NK-92 (cell line): ENCODE data around the gene HPSE2.

ENCODE experiments used
- DNase-seq: peaks from one replicate; lab custom pipeline; 2025; ENCODE audit not compliant: unreplicated experiment; lab: John Stamatoyannopoulos, UW

Gene HPSE2

DNA sequence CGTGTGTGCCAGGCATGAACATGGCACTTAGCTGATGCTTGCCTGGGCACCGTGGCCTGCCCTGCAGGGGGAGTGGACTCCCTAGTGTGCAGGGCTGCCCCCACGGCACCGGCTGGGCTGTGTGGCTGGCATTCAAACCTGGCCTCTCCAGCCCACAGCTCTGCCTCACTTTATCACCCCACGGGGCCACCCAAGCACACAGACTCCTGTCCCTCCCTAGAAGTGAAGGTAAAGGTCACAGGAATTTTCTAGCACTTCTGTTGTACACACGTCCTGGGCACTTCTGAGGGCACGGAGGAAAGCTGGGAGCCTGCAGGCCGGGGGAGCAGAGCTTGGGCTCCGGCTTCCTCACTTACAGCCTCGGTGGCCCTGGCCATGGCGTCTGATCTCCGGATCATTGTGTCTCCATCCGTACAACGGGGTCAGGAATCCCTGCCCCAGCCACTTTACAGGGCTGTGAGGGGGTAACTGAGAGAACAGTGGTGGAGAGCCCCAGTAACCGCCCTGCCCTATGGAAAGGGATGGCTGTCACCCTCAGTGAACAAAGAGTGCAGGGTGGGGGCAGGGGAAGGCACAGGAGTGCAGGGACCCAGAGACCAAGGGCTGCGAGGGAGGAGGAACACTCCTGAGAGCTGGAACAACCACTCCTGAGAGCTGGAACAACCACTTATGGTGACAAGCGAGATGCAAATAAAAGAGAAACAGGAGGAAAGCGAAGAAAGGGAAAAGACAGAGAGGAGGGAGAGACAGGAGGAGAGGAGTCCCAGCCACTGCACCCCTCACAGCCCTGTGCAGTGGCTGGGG lies 816.8 kb downstream of the HPSE2 start:
- DNase-seq, result no peak

DNA sequence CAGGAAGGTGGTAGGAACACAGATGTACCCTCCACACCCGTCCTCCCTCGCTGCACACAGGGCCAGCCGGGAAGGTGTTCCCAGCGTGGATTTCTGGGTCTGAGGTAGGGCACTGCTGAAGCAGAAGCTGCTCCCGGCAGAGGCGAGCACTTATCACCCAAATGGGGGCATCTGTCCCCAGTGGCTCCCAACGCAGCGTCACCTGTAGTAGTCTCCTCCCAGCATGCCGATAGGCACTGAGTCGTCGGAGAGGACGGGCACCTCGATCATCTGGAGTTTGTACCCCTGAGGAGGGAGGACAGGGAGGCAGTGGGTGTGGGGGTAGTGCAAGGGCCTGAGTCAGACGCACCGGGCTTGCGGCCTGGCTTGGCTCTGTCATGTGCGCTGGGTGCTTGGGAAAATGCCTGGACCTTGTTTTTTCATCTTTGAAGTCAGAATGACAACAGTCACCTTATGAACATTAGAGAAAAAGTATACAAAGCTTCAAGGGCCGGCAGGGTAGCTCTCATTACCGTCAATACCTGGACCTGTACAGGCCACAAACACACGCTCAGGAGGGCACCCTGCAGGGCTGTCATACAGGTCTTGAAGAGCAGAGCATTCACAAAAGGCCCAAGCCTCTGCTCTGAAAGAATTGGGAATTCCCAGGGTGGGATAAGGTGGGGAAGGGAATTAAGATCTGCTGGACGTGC lies 817.5 kb downstream of the HPSE2 start:
- no peak for DNase-seq

DNA sequence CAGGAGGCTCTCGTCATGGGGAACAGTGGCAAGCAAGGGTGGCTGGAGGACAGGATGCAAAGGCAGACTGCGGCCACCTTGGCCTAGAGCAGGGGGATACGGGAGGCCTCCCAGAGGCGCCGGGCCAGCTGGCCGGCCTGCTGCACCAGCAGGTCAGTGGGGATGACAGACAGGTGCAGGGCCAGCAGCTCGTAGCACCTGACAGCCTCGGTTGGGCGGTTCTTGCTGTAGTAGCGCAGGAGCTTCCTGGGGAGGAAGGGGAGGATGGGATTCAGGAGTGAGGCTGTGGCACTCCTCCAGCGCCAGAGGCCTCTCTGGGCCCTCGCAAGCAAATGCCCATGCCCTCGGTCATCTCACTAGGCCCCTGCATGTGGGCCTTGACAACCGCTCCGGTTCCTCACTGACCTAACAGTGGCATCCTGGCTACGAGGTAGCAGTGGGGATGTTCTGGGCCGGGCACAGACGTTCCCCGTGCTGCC lies 818.1 kb downstream of the HPSE2 start:
- DNase-seq, result no peak

DNA sequence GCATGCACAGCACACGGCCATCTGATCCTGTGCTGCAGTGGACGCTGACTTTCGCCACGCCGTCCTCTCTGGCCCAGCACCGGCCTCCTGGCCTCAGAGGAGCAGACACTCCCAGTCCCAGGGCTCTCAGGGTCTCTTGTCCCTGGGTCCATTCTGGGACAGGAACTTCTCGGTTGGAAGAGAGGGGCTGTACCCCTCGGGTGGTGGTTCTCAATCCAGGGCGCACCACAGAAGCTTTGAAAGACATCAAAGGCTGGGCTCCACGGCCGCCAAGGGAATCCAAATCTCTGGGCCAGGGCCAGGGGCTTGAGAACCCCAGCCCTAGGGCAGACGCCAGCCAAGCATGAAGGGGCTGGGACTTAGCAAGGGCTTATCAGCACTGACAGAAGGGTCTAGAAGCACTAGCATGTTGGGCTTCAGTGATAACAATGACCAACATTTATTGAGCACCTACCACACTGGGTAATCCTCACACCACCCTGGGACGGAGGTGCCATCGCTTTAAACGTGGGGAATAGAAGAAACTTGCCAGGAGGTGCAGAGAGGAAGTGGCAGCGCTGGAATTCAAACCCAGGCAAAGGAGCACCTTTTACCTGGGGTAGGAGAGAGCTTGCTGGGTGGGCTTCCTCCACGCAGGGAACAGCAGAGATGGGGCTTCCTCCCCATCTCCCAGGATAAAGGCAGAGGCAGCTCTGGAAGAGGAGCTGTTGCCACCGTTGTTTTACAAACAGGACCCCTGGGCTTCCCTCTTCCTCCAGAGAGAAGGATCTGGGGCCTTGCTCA lies 818.9 kb downstream of the HPSE2 start:
- DNase-seq, result no peak

DNA sequence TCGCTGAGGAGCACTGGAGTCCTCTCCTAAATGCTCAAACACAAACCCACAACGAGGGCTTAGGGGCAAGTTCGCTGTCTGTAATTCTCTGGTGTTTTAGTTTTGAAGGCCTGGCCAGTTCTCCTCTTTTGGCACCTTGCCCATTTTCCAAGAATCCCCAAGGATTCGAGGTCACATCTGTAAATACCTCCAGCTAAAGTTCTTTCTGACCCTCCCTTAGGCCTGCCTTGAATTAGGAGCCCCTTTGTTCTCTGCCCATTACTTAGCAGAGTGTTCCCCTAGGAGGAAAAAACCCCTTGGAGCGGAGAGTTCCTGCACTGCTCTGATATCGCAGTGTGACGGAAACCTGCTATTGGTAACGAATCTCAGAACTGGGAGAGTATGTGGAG lies 819.9 kb downstream of the HPSE2 start:
- no peak for DNase-seq

DNA sequence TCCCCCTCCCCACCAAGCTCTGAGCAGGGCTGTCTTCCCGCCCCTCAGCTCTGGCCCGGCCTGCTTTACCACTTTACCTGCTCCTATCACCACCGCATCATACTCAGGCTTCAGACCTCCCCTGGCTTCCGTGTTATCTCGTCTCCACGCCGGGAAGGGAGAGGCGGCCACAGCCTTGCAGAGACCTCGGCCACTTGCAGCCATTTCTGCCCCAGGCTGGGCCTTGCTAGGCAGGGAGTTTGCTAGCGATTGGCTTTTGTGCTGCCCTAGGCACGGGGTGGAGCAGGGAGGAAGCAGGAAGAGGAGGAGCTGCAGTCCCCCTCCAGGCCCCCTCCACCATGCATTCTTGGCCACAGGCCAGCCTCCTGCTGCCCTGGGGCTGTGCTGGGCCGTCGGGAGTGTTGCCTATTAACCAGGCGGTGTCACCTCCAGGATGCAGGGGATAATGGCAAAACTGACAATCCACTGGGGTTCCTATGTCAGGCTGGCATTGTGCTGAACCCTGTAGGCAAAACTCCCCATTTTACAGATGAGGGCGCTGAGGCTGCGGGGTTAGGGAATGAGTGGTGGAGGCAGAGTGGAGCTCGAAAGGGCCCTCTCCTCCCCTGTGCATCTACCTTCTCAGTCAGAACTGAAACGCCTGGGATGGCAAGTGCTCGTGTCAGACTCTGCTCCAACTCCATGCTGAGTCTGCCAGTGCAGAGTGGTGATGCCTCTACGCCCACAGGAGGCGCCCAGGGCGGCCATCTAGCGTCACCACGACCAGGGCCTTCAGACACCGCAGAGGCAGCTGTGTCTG lies 820.5 kb downstream of the HPSE2 start, which contains the start of gene PYROXD2:
TSS of gene PYROXD2 (minus strand) at position 251 of the 799 bp plus-strand sequence. CDS start at position 204, 47 bp downstream.
- DNase-seq, result no peak

DNA sequence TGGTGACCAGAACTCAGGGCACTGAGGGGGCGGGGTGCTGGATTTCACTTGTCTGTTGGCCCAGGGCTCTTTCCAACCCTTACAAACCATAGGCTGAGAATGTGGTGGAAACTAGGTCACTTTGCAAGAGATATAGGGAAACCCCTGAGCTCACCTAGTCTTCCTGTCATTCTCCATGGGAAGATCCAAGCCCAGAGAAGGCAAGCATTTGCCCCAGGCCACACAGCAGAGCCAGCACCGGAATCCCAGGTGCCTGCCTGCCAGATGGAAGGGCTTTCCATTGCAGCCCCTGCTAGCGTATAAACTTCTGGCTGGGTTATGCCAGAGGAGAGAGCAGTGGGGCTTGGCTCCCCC lies 821.1 kb downstream of the HPSE2 start:
- no peak for DNase-seq

DNA sequence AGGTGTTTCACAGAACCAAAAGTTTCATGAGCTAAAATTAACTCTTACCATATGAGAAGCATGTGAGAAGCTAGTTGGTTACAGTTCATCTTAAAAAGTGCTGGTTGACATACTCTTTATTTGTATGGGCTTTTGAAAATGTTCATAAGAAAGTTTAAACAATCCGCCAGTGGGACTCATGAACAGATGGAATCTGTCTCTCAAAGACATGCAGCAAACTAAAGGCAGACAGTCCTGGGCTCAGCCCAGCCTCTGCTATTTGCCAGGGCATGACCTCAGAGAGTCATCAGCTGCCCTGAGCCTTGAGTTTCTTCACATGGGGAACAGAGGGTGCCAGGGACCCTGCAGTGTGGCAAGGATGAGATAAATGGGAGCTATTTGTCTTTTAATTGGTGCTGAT lies 823.9 kb downstream of the HPSE2 start:
- no peak for DNase-seq

DNA sequence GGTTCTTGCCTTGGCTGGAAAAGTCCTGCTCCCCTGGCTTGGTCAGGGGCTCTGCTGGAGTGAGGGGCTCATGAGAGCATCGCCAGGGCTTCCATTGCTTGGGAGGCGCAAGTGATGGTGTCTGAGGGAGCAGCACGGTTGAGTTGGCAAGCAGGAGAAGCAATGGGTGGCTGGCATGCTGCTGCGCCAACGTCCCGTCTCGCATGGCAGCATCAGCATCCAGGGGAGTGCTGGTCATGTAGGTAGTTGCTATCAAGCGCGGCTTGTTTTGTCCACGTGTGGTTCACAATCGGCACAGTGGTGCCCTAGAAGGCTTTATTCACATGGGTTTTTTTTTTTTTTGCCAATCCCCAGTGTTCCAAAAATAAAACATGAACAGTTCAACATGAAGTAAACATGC lies 824.5 kb downstream of the HPSE2 start:
- no peak for DNase-seq

DNA sequence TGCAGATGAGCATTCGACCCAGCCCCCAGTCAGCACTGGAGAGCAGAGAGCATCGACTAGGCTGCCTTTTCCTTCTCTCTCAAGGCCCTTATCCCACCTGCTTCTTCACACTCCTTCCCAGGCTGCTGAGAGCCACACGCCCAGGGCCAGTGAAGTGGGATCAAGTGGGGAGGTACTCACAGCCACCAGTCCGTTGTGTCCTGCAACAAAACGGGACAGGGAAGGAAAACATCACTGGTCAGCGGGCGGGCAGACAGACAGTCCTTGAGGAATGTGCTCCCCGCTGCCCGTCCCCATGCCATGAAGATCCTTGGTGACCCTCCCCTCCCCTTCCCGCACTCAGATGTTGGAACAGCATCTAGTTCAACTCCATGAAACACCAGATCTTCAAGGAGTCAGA lies 824.9 kb downstream of the HPSE2 start:
- DNase-seq, result no peak

DNA sequence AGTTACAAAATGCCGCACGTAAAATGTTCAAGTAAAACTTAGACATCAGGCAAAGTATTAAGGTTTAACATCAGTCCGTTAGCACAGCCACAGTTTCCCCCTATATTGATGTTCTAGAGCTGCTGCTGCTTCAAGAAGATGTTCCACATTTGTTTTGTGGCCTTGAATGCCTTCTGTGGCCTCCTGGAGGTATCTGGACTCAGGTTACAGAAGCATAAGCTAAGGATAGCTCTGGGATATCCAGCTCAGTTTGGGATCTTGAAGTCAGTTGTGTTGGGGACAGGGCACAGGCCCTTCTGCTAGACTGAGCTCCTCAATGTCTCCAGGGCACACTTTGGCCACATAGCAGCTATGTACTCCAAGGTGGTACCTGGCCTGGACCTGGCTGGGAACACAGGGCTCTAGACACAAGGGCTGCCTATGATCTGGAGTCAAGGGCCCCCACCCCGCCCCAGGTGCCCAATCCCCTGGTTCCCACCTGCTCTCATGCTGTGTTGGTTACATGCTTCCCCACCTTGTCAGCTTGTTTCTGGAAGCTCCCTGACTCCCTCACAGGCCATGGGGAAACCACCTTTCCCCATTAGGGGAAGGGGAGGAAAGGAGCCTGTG lies 825.4 kb downstream of the HPSE2 start:
- no peak for DNase-seq

DNA sequence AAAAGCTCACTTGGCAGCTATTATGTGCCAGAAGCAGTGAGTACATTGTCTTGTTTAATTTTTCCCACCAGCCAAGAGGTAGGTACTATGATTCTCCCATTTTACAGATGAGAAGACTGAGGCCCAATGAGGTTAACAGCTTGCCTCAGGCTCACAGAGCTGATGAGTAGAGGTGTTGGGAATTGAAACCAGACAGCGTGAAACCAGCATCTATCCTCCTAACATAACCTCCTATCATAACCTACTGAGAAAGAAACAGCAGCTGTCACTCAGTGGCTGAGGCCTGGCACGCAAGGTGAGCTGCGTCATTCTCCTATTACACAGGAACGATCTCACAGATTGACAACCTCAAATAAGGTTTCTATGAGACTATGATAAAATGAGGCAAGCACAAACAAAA lies 826.9 kb downstream of the HPSE2 start:
- DNase-seq, result no peak

DNA sequence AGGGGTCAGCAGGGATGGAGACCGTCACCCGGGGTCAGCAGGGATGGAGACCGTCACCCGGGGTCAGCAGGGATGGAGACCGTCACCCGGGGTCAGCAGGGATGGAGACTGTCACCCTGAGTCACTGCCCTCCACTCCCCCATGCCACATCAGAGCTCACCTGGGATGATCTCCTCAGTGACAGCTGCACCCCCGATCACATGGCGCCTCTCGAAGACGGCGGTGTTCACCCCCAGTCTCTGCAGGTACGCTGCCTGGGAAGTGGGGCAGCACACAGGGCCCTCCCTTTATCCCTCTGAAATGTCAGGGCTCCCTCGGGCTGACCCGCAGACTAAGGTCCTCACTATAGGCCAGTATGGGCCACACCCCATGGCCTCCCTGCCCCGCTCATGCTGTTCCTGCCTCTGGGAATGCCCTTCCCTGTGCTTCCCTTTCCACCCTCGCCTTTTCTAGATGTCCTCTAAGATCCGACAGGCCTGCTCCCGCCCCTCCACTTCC lies 827.9 kb downstream of the HPSE2 start:
- no peak for DNase-seq
